HCT116 (cell line): ENCODE data around the gene SLC27A3. TPM values are rescaled to one million over a fixed set of nuclear protein-coding genes. Genes with fewer than 3 reads are reported as not detected.

Experiments
- ATAC-seq: fragments of 200-7000 bp; cut with Tn5 transposase; 2 replicates; pipeline ENCODE4 v1.9.1; 2020; ENCODE audit warnings: mild to moderate bottlenecking, moderate library complexity
- BruUV-seq: library from RNA; stranded (reverse); fragments of 400-500 nt; replicated peaks from 2 replicates; lab custom pipeline; 2021; lab: Mats Ljungman, UMichigan
- CTCF ChIA-PET: fragments of 300-600 bp; sonication (Branson Sonifier 250); formaldehyde crosslinking; loops from one replicate; lab custom pipeline; 2021; ENCODE audit warnings: antibody characterized with exemption; lab: Charles Lee
- POLR2A ChIA-PET: fragments of 300-600, 350-600 bp; sonication (Branson Sonifier 250); formaldehyde crosslinking; loops from one replicate; lab custom pipeline; 2021; ENCODE audit warnings: antibody characterized with exemption; lab: Charles Lee
- RAD21 ChIA-PET, 2 experiments: fragments of 300-600 bp; sonication (Branson Sonifier 250); formaldehyde crosslinking; loops; one replicate each; lab custom pipeline; 2023; ENCODE audit warnings: low total read pairs in 2 of 2; ENCODE audit not compliant: uncharacterized antibody in 2 of 2, unreplicated experiment in 2 of 2, low non-redundant PET in 1 of 2; lab: Charles Lee
- DNase-seq: peaks from one replicate; pipeline ENCODE4 v3.0.0-alpha.2; 2010; ENCODE audit warnings: low read depth, low spot score
- H2AFZ ChIP-seq: fragments of 200-600 bp; shearing (Covaris generic), sonication (generic); 2 replicates; pipeline ENCODE4 v1.6.1; 2017; ENCODE audit warnings: low read depth, mixed run types, mixed read lengths, antibody characterized with exemption, low read length; ENCODE audit not compliant: poor library complexity, severe bottlenecking
- H3K27ac ChIP-seq: 2 replicates; pipeline ENCODE4 v1.5.1; 2012; ENCODE audit warnings: low read depth, low read length
- H3K27me3 ChIP-seq: fragments of 200-600 bp; sonication (generic); 2 replicates; pipeline ENCODE4 v1.6.1; 2016; ENCODE audit warnings: mixed run types, low read length, mixed read lengths; ENCODE audit not compliant: insufficient read depth
- H3K36me3 ChIP-seq, 2 experiments: fragments of 200-500 bp in 1 of 2; fragments of 200-600 bp in 1 of 2; sonication (Bioruptor generic) in 1 of 2; sonication (generic) in 1 of 2; 2 replicates each; pipeline versions ENCODE4 v1.5.1 to v1.6.1; 2014 to 2016; ENCODE audit warnings: low read length in 2 of 2, inconsistent platforms in 1 of 2, mixed read lengths in 1 of 2, mixed run types in 1 of 2; ENCODE audit not compliant: insufficient read depth in 2 of 2, control insufficient read depth in 1 of 2
- H3K4me1 ChIP-seq, 2 experiments: fragments of 200-600 bp in 1 of 2; sonication (generic) in 1 of 2; 2 replicates each; pipeline versions ENCODE4 v1.5.1 to v1.6.1; 2012 to 2017; ENCODE audit warnings: low read length in 2 of 2, inconsistent platforms in 1 of 2, mild to moderate bottlenecking in 1 of 2, mixed read lengths in 1 of 2, mixed run types in 1 of 2, moderate library complexity in 1 of 2; ENCODE audit not compliant: insufficient read depth in 2 of 2, control insufficient read depth in 1 of 2
- H3K4me2 ChIP-seq: fragments of 200-600 bp; sonication (generic); 2 replicates; pipeline ENCODE4 v1.6.1; 2017; ENCODE audit warnings: mixed run types, low read length, mixed read lengths
- H3K4me3 ChIP-seq, 2 experiments: fragments of 200-600 bp in 1 of 2; sonication (generic) in 1 of 2; replicated peaks in 1 of 2; 2 replicates each; pipeline ENCODE4 v1.5.1; 2011 to 2016; ENCODE audit warnings: low read length in 2 of 2, control low read depth in 1 of 2, low read depth in 1 of 2, mild to moderate bottlenecking in 1 of 2, mixed read lengths in 1 of 2, mixed run types in 1 of 2
- H3K79me2 ChIP-seq: fragments of 200-600 bp; sonication (generic); 2 replicates; pipeline ENCODE4 v1.6.1; 2017; ENCODE audit warnings: mild to moderate bottlenecking, mixed run types, low read length, moderate library complexity, mixed read lengths; ENCODE audit not compliant: insufficient read depth
- H3K9ac ChIP-seq: fragments of 200-600 bp; sonication (generic); 2 replicates; pipeline ENCODE4 v1.6.1; 2016; ENCODE audit warnings: low read length, mixed read lengths
- H3K9me2 ChIP-seq: fragments of 200-600 bp; sonication (generic), shearing (Covaris generic); 2 replicates; pipeline ENCODE4 v1.6.1; 2017; ENCODE audit warnings: mixed run types, mild to moderate bottlenecking, moderate library complexity; ENCODE audit not compliant: insufficient read depth
- H3K9me3 ChIP-seq, 2 experiments: fragments of 200-500 bp in 1 of 2; fragments of 200-600 bp in 1 of 2; sonication (Bioruptor generic) in 1 of 2; sonication (generic) in 1 of 2; 2 replicates each; pipeline ENCODE4 v1.6.1; 2014 to 2017; ENCODE audit warnings: low read length in 2 of 2, mixed read lengths in 2 of 2, inconsistent platforms in 1 of 2, low read depth in 1 of 2, mild to moderate bottlenecking in 1 of 2, mixed run types in 1 of 2, moderate library complexity in 1 of 2; ENCODE audit not compliant: control insufficient read depth in 1 of 2, insufficient read depth in 1 of 2
- H4K20me1 ChIP-seq: fragments of 200-600 bp; sonication (generic), shearing (Covaris generic); 2 replicates; pipeline ENCODE4 v1.6.1; 2017; ENCODE audit warnings: mixed run types, mild to moderate bottlenecking, moderate library complexity; ENCODE audit not compliant: insufficient read depth
- ATF3 ChIP-seq: IDR thresholded peaks from 2 replicates; pipeline ENCODE4 v1.6.1; 2012
- CBX3 ChIP-seq: IDR thresholded peaks from 2 replicates; pipeline ENCODE4 v1.6.1; 2012; ENCODE audit warnings: low read depth
- CEBPB ChIP-seq: IDR thresholded peaks from 2 replicates; pipeline ENCODE4 v1.6.1; 2012; ENCODE audit warnings: low read depth
- CTCF ChIP-seq, 3 experiments: fragments of 200-600 bp in 1 of 3; sonication (generic) in 1 of 3; IDR thresholded peaks in 2 of 3; conservative IDR thresholded peaks in 1 of 3; 2 replicates each; pipeline ENCODE4 v1.5.1; 2012 to 2017; ENCODE audit warnings: low read depth in 2 of 3, low read length in 2 of 3, antibody characterized with exemption in 1 of 3, borderline replicate concordance in 1 of 3, control low read depth in 1 of 3, mild to moderate bottlenecking in 1 of 3, mixed read lengths in 1 of 3, mixed run types in 1 of 3, moderate library complexity in 1 of 3; ENCODE audit not compliant: insufficient read depth in 1 of 3
- EGR1 ChIP-seq: IDR thresholded peaks from 2 replicates; pipeline ENCODE4 v1.6.1; 2012; ENCODE audit warnings: low read depth
- ELF1 ChIP-seq: IDR thresholded peaks from 2 replicates; pipeline ENCODE4 v1.6.1; 2012; ENCODE audit warnings: low read depth, borderline replicate concordance
- EZH2phosphoT487 ChIP-seq: fragments of 200-600 bp; IDR thresholded peaks from 2 replicates; pipeline ENCODE4 v1.6.1; 2018; ENCODE audit warnings: antibody characterized with exemption, borderline replicate concordance
- FOSL1 ChIP-seq: IDR thresholded peaks from 2 replicates; pipeline ENCODE4 v1.6.1; 2012; ENCODE audit warnings: low read depth
- JUND ChIP-seq: IDR thresholded peaks from 2 replicates; pipeline ENCODE4 v1.6.1; 2012
- POLR2AphosphoS5 ChIP-seq: IDR thresholded peaks from 2 replicates; pipeline ENCODE4 v1.6.1; 2011; ENCODE audit warnings: mild to moderate bottlenecking, low read depth, low read length, moderate library complexity
- REST ChIP-seq: IDR thresholded peaks from 2 replicates; pipeline ENCODE4 v1.6.1; 2012; ENCODE audit warnings: low read depth
- SIN3A ChIP-seq: IDR thresholded peaks from 2 replicates; pipeline ENCODE4 v1.6.1; 2012; ENCODE audit warnings: low read depth
- SP1 ChIP-seq: IDR thresholded peaks from 2 replicates; pipeline ENCODE4 v1.6.1; 2012; ENCODE audit warnings: low read depth
- TCF7L2 ChIP-seq: IDR thresholded peaks from 2 replicates; pipeline ENCODE4 v1.7.0; 2011; ENCODE audit warnings: borderline replicate concordance, inconsistent platforms; ENCODE audit not compliant: insufficient read depth, insufficient read length; ENCODE audit errors: extremely low read depth
- YY1 ChIP-seq: IDR thresholded peaks from 2 replicates; pipeline ENCODE4 v1.6.1; 2011; ENCODE audit warnings: low read length, low read depth, moderate library complexity, mild to moderate bottlenecking; ENCODE audit not compliant: insufficient replicate concordance; ENCODE audit errors: extremely low read depth
- ZBTB33 ChIP-seq: IDR thresholded peaks from 2 replicates; pipeline ENCODE4 v1.6.1; 2011; ENCODE audit warnings: mild to moderate bottlenecking, low read length, moderate library complexity; ENCODE audit not compliant: insufficient replicate concordance; ENCODE audit errors: extremely low read depth
- ZFX ChIP-seq: fragments of 450-650 bp; IDR thresholded peaks from 2 replicates; pipeline ENCODE4 v1.6.1; 2017
- ZNF274 ChIP-seq: fragments of 200-500 bp; sonication (Bioruptor generic); IDR thresholded peaks from 2 replicates; pipeline ENCODE4 v1.6.1; 2014; ENCODE audit warnings: mild to moderate bottlenecking, low read depth, low read length, inconsistent platforms
- intact Hi-C: fragments of 100-400 bp; cut with micrococcal nuclease; formaldehyde crosslinking; loops from 2 replicates; pipeline ENCODE4 v1.10.0; 2022
- total RNA-seq: library from RNA; stranded (reverse); gene quantifications from one replicate; pipeline ENCODE4 v1.2.1, GENCODE V29; 2021; ENCODE audit not compliant: unreplicated experiment
- TF ChIP-seq, protein P1 (sequence below): IDR thresholded peaks from 2 replicates; pipeline ENCODE4 v1.6.1; 2012

The SLC27A3 gene
- total RNA-seq, 1 experiment from 2014 or later = 14.3 TPM

DNA sequence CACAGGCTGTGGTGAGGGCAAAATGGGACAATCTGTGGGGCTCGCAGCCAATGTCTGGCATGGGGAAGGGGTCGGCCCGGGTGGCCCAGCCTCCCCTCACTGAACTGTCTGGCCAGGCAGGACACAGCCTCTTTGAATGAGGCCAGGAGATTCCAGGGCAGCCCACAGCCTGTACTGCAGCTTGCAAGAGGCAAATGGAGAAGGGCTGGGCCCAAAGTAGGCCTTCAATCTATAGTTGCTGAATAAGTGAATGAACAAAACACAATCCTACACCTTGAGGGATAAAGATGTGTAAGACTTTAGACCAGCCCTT, 23.2 kb downstream of the SLC27A3 start:
- H3K4me3 ChIP-seq = no peak overlapping the region
- no peaks in the 10 kb centered on the region for H4K20me1 ChIP-seq
- intact Hi-C loops = loop anchor here (5.0 kb wide), 1 partner anchor 169 kb away; the partner anchor contains the start of gene CREB3L4
- POLR2A ChIA-PET = interaction anchor here (1.6 kb wide), 1 partner anchor 192 kb away, joined by 5 read pairs; no protein-coding TSS in a partner anchor
- TF ChIP-seq JUND (no peak), ZBTB33 (no peak), CTCF (IDR thresholded peaks at IDR 0.05 in 2 of 3, conservative IDR thresholded peaks at IDR 0.05 in 1 of 3; ENCODE audit: borderline replicate concordance in 1 of 3, insufficient read depth in 1 of 3, low read depth in 2 of 3, low read length in 2 of 3) (no peak), TCF7L2 (no peak), ZNF274 (no peak), SP1 (no peak), FOSL1 (no peak), CEBPB (no peak), ATF3 (no peak), CBX3 (no peak), YY1 (no peak), REST (no peak), ZFX (no peak), ELF1 (no peak), POLR2AphosphoS5 (no peak), SIN3A (no peak), EZH2phosphoT487 (no peak), EGR1 (no peak)
- TF ChIP-seq, protein P1, sequence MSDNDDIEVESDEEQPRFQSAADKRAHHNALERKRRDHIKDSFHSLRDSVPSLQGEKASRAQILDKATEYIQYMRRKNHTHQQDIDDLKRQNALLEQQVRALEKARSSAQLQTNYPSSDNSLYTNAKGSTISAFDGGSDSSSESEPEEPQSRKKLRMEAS = no peak
- no peaks in the 10 kb centered on the region for H3K4me1 ChIP-seq
- CTCF ChIA-PET = interaction anchor here (1.7 to 2.7 kb wide), 2 partner anchors 169 to 188 kb away, joined by 4 to 17 read pairs; partner anchors contain the start of genes CREB3L4 and RAB13
- no peak overlapping the region for H3K9ac ChIP-seq
- no peak for ATAC-seq
- no peaks in the 10 kb centered on the region for H3K36me3 ChIP-seq
- H2AFZ ChIP-seq = no peak overlapping the region
- H3K27ac ChIP-seq = no peak overlapping the region
- H3K27me3 ChIP-seq = no peaks in the 10 kb centered on the region
- RAD21 ChIA-PET = interaction anchor here (1.0 to 2.2 kb wide), 2 partner anchors 148 to 188 kb away, joined by 3 to 10 read pairs; partner anchors contain the start of genes DENND4B (in 1 of the 2) and RAB13 (in 1 of the 2)
- H3K9me3 ChIP-seq = no peaks in the 10 kb centered on the region
- H3K4me2 ChIP-seq = no peak overlapping the region
- DNase-seq = no peak
- no peaks in the 10 kb centered on the region for H3K79me2 ChIP-seq
- no TSS peak for BruUV-seq
- H3K9me2 ChIP-seq = no peaks in the 10 kb centered on the region
